RWPE2 (cell line): ENCODE measurements around the gene KCMF1.

ENCODE experiments used
- ATAC-seq: fragments of 200-7000 bp; cut with Tn5 transposase; 3 replicates; pipeline ENCODE4 v1.9.1; 2021; ENCODE audit warnings: low read depth
- DNase-seq: peaks from one replicate; pipeline ENCODE4 v3.0.0-alpha.2; 2020; ENCODE audit warnings: low spot score
- H3K27ac ChIP-seq: fragments of 450-650 bp; 2 replicates; pipeline ENCODE4 v1.5.1; 2017; ENCODE audit warnings: mild to moderate bottlenecking; ENCODE audit not compliant: poor library complexity, severe bottlenecking
- H3K27me3 ChIP-seq: fragments of 250-450 bp; sonication (Bioruptor Pico); 2 replicates; pipeline ENCODE4 v1.5.1; 2021; ENCODE audit warnings: mild to moderate bottlenecking, moderate library complexity; ENCODE audit not compliant: insufficient read depth, poor library complexity, severe bottlenecking
- H3K36me3 ChIP-seq: fragments of 250-450 bp; sonication (Bioruptor Pico); 2 replicates; pipeline ENCODE4 v1.5.1; 2020; ENCODE audit warnings: low read depth, mild to moderate bottlenecking, moderate library complexity
- H3K4me1 ChIP-seq: fragments of 250-450 bp; sonication (Bioruptor Pico); 2 replicates; pipeline ENCODE4 v1.5.1; 2021; ENCODE audit warnings: mild to moderate bottlenecking, moderate library complexity; ENCODE audit not compliant: insufficient read depth, poor library complexity, severe bottlenecking
- H3K4me3 ChIP-seq: fragments of 250-450 bp; sonication (Bioruptor Pico); 2 replicates; pipeline ENCODE4 v1.5.1; 2021; ENCODE audit warnings: mild to moderate bottlenecking, moderate library complexity; ENCODE audit not compliant: severe bottlenecking
- H3K9me3 ChIP-seq: fragments of 250-450 bp; sonication (Bioruptor Pico); 2 replicates; pipeline ENCODE4 v1.5.1; 2021; ENCODE audit warnings: mild to moderate bottlenecking, moderate library complexity; ENCODE audit not compliant: severe bottlenecking
- TF ChIP-seq, protein P1 (sequence below): fragments of 450-650 bp; IDR thresholded peaks from one replicate; pipeline ENCODE4 v1.5.1; 2017; ENCODE audit warnings: mild to moderate bottlenecking, moderate library complexity; ENCODE audit not compliant: poor library complexity, severe bottlenecking

Gene KCMF1

DNA sequence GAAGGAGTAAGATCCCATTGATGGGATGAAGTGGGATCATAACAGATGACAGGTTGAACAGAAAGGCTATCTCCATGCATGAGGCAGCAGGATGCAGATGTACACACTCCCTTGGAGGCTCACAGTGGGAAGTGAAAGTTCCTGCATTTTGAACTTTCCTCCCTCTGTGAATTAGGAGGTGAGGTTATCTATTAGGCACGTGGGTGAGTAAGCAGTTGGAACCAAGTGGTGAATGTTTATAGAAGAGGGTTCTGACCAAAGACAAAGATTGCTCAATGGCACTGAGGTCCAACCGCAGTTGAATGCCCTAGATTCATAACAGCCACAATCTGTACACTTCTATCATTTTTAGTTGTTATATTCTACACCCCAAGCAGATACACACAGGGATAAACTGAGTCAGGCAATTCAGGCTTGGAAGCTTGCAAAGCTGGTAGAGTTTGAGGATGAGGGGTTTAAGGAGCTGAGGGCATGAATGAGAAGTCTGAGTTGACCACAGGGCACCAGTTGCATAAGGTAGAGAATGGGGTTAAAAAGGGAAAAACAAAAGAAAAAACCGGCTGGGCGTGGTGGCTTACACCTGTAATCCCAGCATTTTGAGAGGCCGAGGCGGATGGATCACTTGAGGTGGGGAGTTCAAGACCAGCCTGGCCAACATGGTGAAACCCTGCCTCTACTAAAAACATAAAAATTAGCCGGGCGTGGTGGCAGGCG is 7.1 kb upstream of the KCMF1 start:
- no peaks in the 10 kb centered on the region for H3K9me3 ChIP-seq

DNA sequence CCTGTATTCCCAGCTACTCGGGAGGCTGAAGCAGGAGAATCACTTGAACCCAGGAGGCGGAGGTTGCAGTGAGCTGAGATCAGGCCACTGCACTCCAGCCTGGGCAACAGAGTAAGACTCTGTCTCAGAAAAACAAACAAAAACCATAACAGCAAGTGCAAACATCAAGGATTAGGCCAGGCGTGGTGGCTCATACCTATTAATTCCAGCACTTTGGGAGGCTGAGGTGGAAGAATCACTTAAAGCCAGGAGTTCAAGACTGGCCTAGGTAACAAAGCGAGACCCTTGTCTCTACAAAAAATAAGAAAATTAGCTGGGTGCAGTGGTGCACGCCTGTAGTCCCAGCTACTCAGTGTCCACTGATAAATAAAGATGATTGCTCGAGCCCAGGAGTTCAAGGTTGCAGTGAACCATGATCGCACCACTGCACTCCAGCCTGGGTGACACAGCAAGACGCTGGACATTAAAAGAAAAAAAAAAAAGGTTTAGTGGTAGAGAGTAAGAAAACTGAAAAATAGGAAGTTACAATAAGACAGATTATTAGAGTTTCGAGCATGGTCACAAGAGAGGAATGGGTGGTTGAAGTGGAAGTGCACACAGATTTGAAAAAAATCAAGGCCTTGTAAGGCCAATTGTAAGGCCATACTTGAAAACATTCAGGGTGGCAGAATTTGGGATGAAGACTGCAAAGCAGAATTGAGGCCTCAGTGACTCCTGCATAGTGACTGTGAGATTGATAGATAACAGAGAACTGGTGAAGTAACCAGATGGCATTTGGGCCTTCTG is 6.4 kb upstream of the KCMF1 start:
- no peak for DNase-seq
- Histone ChIP-seq H3K27ac (peak overlapping the region; percentile 98), H3K36me3 (peaks cover 61% of the 10 kb centered on the region)

More for the DNA sequence above, 7.1 kb upstream of the KCMF1 start:
- Histone ChIP-seq H3K36me3 (peaks cover 59% of the 10 kb centered on the region), H3K4me3 (no peak overlapping the region), H3K4me1 (peaks cover 32% of the 10 kb centered on the region), H3K27me3 (no peaks in the 10 kb centered on the region), H3K27ac (peak overlapping the region; percentile 98)
- TF ChIP-seq, protein P1, sequence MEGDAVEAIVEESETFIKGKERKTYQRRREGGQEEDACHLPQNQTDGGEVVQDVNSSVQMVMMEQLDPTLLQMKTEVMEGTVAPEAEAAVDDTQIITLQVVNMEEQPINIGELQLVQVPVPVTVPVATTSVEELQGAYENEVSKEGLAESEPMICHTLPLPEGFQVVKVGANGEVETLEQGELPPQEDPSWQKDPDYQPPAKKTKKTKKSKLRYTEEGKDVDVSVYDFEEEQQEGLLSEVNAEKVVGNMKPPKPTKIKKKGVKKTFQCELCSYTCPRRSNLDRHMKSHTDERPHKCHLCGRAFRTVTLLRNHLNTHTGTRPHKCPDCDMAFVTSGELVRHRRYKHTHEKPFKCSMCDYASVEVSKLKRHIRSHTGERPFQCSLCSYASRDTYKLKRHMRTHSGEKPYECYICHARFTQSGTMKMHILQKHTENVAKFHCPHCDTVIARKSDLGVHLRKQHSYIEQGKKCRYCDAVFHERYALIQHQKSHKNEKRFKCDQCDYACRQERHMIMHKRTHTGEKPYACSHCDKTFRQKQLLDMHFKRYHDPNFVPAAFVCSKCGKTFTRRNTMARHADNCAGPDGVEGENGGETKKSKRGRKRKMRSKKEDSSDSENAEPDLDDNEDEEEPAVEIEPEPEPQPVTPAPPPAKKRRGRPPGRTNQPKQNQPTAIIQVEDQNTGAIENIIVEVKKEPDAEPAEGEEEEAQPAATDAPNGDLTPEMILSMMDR, result no peak
- ATAC-seq (peak; percentile 56), DNase-seq (no peak)

DNA sequence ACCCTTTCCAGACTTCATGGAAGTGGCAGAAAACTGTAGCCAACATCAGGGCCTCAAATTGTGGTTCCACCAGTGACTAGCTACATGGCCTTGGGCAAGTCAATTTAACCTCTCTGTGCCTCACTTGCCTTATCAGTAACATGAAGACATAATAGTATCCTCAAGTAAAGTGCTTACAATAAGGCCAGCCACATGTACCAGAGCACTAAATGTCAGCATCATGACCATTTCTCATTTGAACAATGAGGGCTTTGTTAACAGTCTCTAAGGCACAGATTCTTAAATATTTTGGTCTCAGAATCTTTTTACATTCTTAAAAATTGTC is 5.8 kb upstream of the KCMF1 start:
- TF ChIP-seq, protein P1, result no peak
- no peak for ATAC-seq
- peak overlapping the region; percentile 98 for H3K27ac ChIP-seq
- no peaks in the 10 kb centered on the region for H3K9me3 ChIP-seq
- H3K27me3 ChIP-seq, result no peaks in the 10 kb centered on the region
- no peak for DNase-seq
- H3K4me1 ChIP-seq, result peaks cover 19% of the 10 kb centered on the region
- peaks cover 64% of the 10 kb centered on the region for H3K36me3 ChIP-seq
- no peak overlapping the region for H3K4me3 ChIP-seq

More for the DNA sequence above, 6.4 kb upstream of the KCMF1 start:
- TF ChIP-seq, protein P1, result no peak
- ATAC-seq, result no peak
- Histone ChIP-seq H3K9me3 (no peaks in the 10 kb centered on the region), H3K4me3 (no peak overlapping the region), H3K4me1 (peaks cover 25% of the 10 kb centered on the region), H3K27me3 (no peaks in the 10 kb centered on the region)

DNA sequence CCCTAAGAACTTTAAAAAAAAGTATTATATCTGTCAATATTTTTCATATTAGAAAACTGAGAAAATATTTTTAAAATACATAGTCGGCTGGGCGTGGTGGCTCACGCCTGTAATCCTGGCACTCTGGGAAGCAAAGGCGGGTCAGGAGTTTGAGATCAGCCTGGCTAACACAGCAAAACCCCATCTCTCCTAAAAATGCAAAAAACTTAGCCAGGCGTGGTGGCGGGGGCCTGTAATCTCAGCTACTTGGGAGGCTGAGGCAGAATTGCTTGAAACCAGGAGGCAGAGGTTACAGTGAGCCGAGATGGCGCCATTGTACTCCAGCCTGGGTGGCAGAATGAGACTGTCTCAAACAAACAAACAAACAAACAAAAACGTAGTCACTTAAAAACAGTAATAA is 5.1 kb upstream of the KCMF1 start:
- Histone ChIP-seq H3K27me3 (no peaks in the 10 kb centered on the region), H3K9me3 (no peaks in the 10 kb centered on the region), H3K4me1 (peaks cover 13% of the 10 kb centered on the region), H3K4me3 (no peak overlapping the region), H3K27ac (no peak overlapping the region), H3K36me3 (peaks cover 64% of the 10 kb centered on the region)
- TF ChIP-seq, protein P1, result no peak
- ATAC-seq (no peak), DNase-seq (no peak)

DNA sequence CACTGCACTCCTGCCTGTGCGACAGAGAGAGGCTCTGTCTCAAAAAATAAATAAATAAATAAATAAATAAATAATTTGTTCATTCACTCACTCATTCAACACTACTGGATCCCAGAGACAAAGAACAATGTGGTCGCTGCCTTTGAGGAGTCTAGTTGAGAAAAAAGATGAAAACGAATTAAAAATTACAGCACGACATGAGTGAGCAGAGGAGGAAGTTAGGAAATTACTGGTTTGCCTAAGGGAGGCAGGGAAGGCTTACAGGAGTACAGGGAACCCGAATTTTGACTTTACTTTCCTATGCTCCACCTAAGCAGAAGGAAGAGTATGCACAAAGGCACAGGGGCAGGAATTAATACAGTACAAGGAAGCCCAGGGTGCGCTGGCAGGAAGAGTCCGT is 4.2 kb upstream of the KCMF1 start:
- peaks cover 59% of the 10 kb centered on the region for H3K36me3 ChIP-seq
- H3K4me3 ChIP-seq, result no peak overlapping the region
- H3K27ac ChIP-seq, result no peak overlapping the region
- no peak for DNase-seq
- TF ChIP-seq, protein P1, result no peak
- no peak for ATAC-seq
- peaks cover 13% of the 10 kb centered on the region for H3K4me1 ChIP-seq
- H3K9me3 ChIP-seq, result no peaks in the 10 kb centered on the region
- no peaks in the 10 kb centered on the region for H3K27me3 ChIP-seq
